Measurements from ENCODE around the gene VCP. TPM values are rescaled to one million over a fixed set of nuclear protein-coding genes. Genes with fewer than 3 reads are reported as not detected.

VCP gene
- polyA plus RNA-seq (ENCODE audit: insufficient read length) = 172 TPM

GRCh38 chr9:35072461-35073278 lies at the start of gene VCP:
Gene VCP, minus strand, starts transcription at chr9:35072625. Its CDS starts 272 bp downstream, at chr9:35072353.
- peak; percentile 98 for DNase-seq (ENCODE audit: low read depth)

GRCh38 chr9:35116898-35117551 lies 44.6 kb upstream of the VCP start:
- peak; percentile 90 for DNase-seq (ENCODE audit: low read depth)

- DNase-seq (ENCODE audit: low read depth) = no peak
These were observed 44.1 kb upstream of the VCP start for GRCh38 chr9:35116539-35116897.

GRCh38 chr9:35115680-35116538 lies 43.5 kb upstream of the VCP start, which contains the start of gene ATOSB:
Gene ATOSB, minus strand, starts transcription at chr9:35115862. Its CDS starts 7,588 bp downstream, at chr9:35108274.
- DNase-seq (ENCODE audit: low read depth) = peak; percentile 80

- no peak for DNase-seq (ENCODE audit: low read depth)
These were observed 42.6 kb upstream of the VCP start for GRCh38 chr9:35114840-35115628.

GRCh38 chr9:35114113-35114839 lies 41.9 kb upstream of the VCP start:
- DNase-seq (ENCODE audit: low read depth) = no peak

GRCh38 chr9:35112257-35113020 lies 40.0 kb upstream of the VCP start:
- DNase-seq (ENCODE audit: low read depth) = no peak

GRCh38 chr9:35111001-35111933 lies 38.8 kb upstream of the VCP start:
- DNase-seq (ENCODE audit: low read depth) = peak; percentile 91

GRCh38 chr9:35110327-35110761 lies 37.9 kb upstream of the VCP start:
- DNase-seq (ENCODE audit: low read depth) = no peak

- no peak for DNase-seq (ENCODE audit: low read depth)
These were observed 36.6 kb upstream of the VCP start for GRCh38 chr9:35108946-35109575.

GRCh38 chr9:35108461-35108860 lies 36.0 kb upstream of the VCP start:
- no peak for DNase-seq (ENCODE audit: low read depth)

- no peak for DNase-seq (ENCODE audit: low read depth)
These were observed 35.2 kb upstream of the VCP start for GRCh38 chr9:35107297-35108290.

- no peak for DNase-seq (ENCODE audit: low read depth)
These were observed 33.9 kb upstream of the VCP start for GRCh38 chr9:35106343-35106730.

GRCh38 chr9:35105571-35106342 lies 33.3 kb upstream of the VCP start:
- no peak for DNase-seq (ENCODE audit: low read depth)

- no peak for DNase-seq (ENCODE audit: low read depth)
These were observed 32.7 kb upstream of the VCP start for GRCh38 chr9:35105126-35105525.

GRCh38 chr9:35104586-35104985 lies 32.2 kb upstream of the VCP start:
- no peak for DNase-seq (ENCODE audit: low read depth)

Data from forelimb muscle (tissue), 1 donor.